ENCODE data around the gene SLC9A3. TPM values are rescaled to one million over a fixed set of nuclear protein-coding genes. Genes with fewer than 3 reads are reported as not detected.

The SLC9A3 gene
- polyA plus RNA-seq, 3 donors, result 0.31 to 0.42 (median 0.36) TPM

DNA sequence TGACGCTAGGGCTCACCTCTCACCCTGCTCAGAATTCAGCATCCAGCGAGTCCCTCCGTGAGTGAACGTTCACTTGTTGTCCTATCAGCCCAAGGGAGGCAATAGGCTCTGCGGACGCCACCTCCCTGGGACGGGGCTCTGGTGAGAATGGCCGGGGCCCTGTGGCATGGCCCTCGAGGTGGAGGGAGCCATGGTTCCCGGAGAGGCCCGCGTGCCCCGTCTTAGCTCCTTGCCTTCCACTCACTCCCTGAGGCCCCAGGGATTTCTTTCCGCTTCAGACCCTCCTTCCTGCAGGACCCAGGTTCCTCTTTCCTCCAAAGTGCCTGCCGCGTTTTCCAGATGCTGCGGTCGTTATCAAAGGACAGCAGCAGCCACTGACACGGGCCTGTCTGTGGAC, 59.8 kb downstream of the SLC9A3 start:
- Histone ChIP-seq H3K27ac (ENCODE audit: low read depth in 1 of 2, low read length in 2 of 2) (no peak overlapping the region), H2AFZ (ENCODE audit: insufficient read depth, low read depth, low read length, poor library complexity, severe bottlenecking) (no peak overlapping the region), H3K79me2 (ENCODE audit: insufficient read depth, low read length) (no peaks in the 10 kb centered on the region), H3K4me2 (replicated peaks; ENCODE audit: extremely low read depth, low read length, poor library complexity, severe bottlenecking) (no peak overlapping the region), H3K9me3 (replicated peaks in 1 of 2; ENCODE audit: control insufficient read depth in 1 of 2, insufficient read depth in 1 of 2, low read length in 2 of 2) (no peaks in the 10 kb centered on the region), H3K4me1 (ENCODE audit: control insufficient read depth in 1 of 2, insufficient read depth in 2 of 2, low read length in 2 of 2) (no peaks in the 10 kb centered on the region), H3K9ac (ENCODE audit: insufficient read depth, low read length, poor library complexity, severe bottlenecking) (no peak overlapping the region), H3K27me3 (ENCODE audit: control insufficient read depth in 2 of 2, insufficient read depth in 2 of 2, low read length in 2 of 2) (no peaks in the 10 kb centered on the region), H3K36me3 (replicated peaks in 1 of 2; ENCODE audit: control insufficient read depth in 1 of 2, insufficient read depth in 2 of 2, low read length in 2 of 2) (peaks cover 73 to 77% of the 10 kb centered on the region in 2 donors), H4K20me1 (ENCODE audit: insufficient read depth, low read length) (no peaks in the 10 kb centered on the region), H3K4me3 (replicated peaks in 1 of 3; ENCODE audit: low read depth in 2 of 3, low read length in 3 of 3) (no peak overlapping the region)
- intact Hi-C loops (cut with micrococcal nuclease), result no loop called here
- H3K27me3 Mint-ChIP-seq (ENCODE audit: low read depth in 3 of 3), result no peaks in the 10 kb centered on the region
- H3K27ac Mint-ChIP-seq, result peak overlapping the region in 1 of 7 donors; percentile 23
- peaks cover 1% of the 10 kb centered on the region for H3K4me1 Mint-ChIP-seq
- no peak overlapping the region for H3K4me3 Mint-ChIP-seq
- TF ChIP-seq, protein P1, sequence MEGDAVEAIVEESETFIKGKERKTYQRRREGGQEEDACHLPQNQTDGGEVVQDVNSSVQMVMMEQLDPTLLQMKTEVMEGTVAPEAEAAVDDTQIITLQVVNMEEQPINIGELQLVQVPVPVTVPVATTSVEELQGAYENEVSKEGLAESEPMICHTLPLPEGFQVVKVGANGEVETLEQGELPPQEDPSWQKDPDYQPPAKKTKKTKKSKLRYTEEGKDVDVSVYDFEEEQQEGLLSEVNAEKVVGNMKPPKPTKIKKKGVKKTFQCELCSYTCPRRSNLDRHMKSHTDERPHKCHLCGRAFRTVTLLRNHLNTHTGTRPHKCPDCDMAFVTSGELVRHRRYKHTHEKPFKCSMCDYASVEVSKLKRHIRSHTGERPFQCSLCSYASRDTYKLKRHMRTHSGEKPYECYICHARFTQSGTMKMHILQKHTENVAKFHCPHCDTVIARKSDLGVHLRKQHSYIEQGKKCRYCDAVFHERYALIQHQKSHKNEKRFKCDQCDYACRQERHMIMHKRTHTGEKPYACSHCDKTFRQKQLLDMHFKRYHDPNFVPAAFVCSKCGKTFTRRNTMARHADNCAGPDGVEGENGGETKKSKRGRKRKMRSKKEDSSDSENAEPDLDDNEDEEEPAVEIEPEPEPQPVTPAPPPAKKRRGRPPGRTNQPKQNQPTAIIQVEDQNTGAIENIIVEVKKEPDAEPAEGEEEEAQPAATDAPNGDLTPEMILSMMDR (IDR thresholded peaks at IDR 0.05), result no peak
- peaks cover 66 to 81% of the 10 kb centered on the region in 2 donors for H3K36me3 Mint-ChIP-seq
- DNase-seq, result no peak
- no peaks in the 10 kb centered on the region for H3K9me3 Mint-ChIP-seq
- 93% methylated on average over 17 of the region's 19 CpGs for WGBS (ENCODE audit: insufficient coverage)

DNA sequence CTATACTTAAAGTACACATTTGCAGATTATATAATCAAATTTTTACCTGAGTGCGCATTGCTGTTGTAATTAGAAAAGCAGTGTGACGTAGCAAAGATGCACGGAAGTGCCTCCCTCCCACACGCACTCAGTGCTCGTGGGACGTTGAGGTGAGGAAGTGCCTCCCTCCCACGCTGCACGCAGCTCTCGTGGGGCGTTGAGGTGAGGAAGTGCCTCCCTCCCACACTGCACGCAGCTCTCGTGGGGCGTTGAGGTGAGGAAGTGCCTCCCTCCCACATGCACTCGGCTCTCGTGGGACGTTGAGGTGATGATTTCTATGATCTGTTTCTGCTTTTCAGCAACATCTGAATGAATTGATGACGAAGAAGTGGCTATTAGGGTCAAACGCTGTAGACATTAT, 60.3 kb downstream of the SLC9A3 start:
- no peak overlapping the region for H3K9ac ChIP-seq (ENCODE audit: insufficient read depth, low read length, poor library complexity, severe bottlenecking)
- no peaks in the 10 kb centered on the region for H3K9me3 ChIP-seq (replicated peaks in 1 of 2; ENCODE audit: control insufficient read depth in 1 of 2, insufficient read depth in 1 of 2, low read length in 2 of 2)
- Mint-ChIP-seq H3K27ac (no peak overlapping the region), H3K4me1 (peaks cover 1% of the 10 kb centered on the region), H3K36me3 (peaks cover 71 to 86% of the 10 kb centered on the region in 2 donors), H3K9me3 (no peaks in the 10 kb centered on the region), H3K4me3 (no peak overlapping the region), H3K27me3 (ENCODE audit: low read depth in 3 of 3) (no peaks in the 10 kb centered on the region)
- TF ChIP-seq, protein P1 (IDR thresholded peaks at IDR 0.05), result no peak
- DNase-seq, result no peak
- 73% methylated on average over 2 of the region's 18 CpGs for WGBS (ENCODE audit: insufficient coverage)
- no peak overlapping the region for H2AFZ ChIP-seq (ENCODE audit: insufficient read depth, low read depth, low read length, poor library complexity, severe bottlenecking)
- H3K27me3 ChIP-seq (ENCODE audit: control insufficient read depth in 2 of 2, insufficient read depth in 2 of 2, low read length in 2 of 2), result no peaks in the 10 kb centered on the region
- H4K20me1 ChIP-seq (ENCODE audit: insufficient read depth, low read length), result peaks cover under 1% of the 10 kb centered on the region
- peaks cover 78 to 82% of the 10 kb centered on the region in 2 donors for H3K36me3 ChIP-seq (replicated peaks in 1 of 2; ENCODE audit: control insufficient read depth in 1 of 2, insufficient read depth in 2 of 2, low read length in 2 of 2)
- intact Hi-C loops (cut with micrococcal nuclease), result no loop called here
- no peaks in the 10 kb centered on the region for H3K79me2 ChIP-seq (ENCODE audit: insufficient read depth, low read length)
- no peak overlapping the region for H3K4me2 ChIP-seq (replicated peaks; ENCODE audit: extremely low read depth, low read length, poor library complexity, severe bottlenecking)
- no peak overlapping the region for H3K27ac ChIP-seq (ENCODE audit: low read depth in 1 of 2, low read length in 2 of 2)
- H3K4me1 ChIP-seq (ENCODE audit: control insufficient read depth in 1 of 2, insufficient read depth in 2 of 2, low read length in 2 of 2), result no peaks in the 10 kb centered on the region
- H3K4me3 ChIP-seq (replicated peaks in 1 of 3; ENCODE audit: low read depth in 2 of 3, low read length in 3 of 3), result no peak overlapping the region
